Stimulated activated naive CD8-positive, alpha-beta T cell treated with anti-CD3 and anti-CD28 coated beads, Interleukin-15, amount 100 ng/mL, for 72 hours (primary cell): ENCODE data around the gene RB1.

Source experiments
- ATAC-seq: fragments of 150-1000 bp; cut with Tn5 transposase; 2 replicates; pipeline ENCODE4 v1.10.0; 2021; ENCODE audit warnings: mild to moderate bottlenecking, moderate library complexity
- DNase-seq, 2 donors: peaks; one replicate each; pipeline ENCODE4 v3.0.0; 2021 to 2022
- H3K27ac Mint-ChIP-seq, 2 donors: one replicate each; pipeline ENCODE4 v1.8.0; 2022; ENCODE audit warnings: mild to moderate bottlenecking in 2 of 2, mixed read lengths in 2 of 2, moderate library complexity in 2 of 2
- H3K27me3 Mint-ChIP-seq: one replicate; pipeline ENCODE4 v1.8.0; 2022; ENCODE audit warnings: mixed read lengths
- H3K4me1 Mint-ChIP-seq: one replicate; pipeline ENCODE4 v1.8.0; 2022; ENCODE audit warnings: mild to moderate bottlenecking, mixed read lengths
- H3K4me3 Mint-ChIP-seq, 2 donors: one replicate each; pipeline ENCODE4 v1.8.0; 2022; ENCODE audit warnings: mild to moderate bottlenecking in 2 of 2, mixed read lengths in 2 of 2, moderate library complexity in 1 of 2
- H3K9me3 Mint-ChIP-seq, 2 donors: one replicate each; pipeline ENCODE4 v1.8.0; 2022; ENCODE audit warnings: mixed read lengths in 2 of 2

The RB1 gene

GRCh38 chr13:48369988-48370387 is 66.4 kb downstream of the RB1 start:
- DNase-seq (no peak), ATAC-seq (no peak)
- Mint-ChIP-seq H3K27me3 (no peaks in the 10 kb centered on the region), H3K27ac (no peak overlapping the region), H3K4me1 (no peaks in the 10 kb centered on the region), H3K4me3 (no peak overlapping the region), H3K9me3 (peaks cover 0 to 5% of the 10 kb centered on the region in 2 donors)

- no peak overlapping the region for H3K27ac Mint-ChIP-seq
- no peaks in the 10 kb centered on the region for H3K27me3 Mint-ChIP-seq
- no peak for DNase-seq
- H3K4me1 Mint-ChIP-seq, result no peaks in the 10 kb centered on the region
- no peak overlapping the region for H3K4me3 Mint-ChIP-seq
- no peak for ATAC-seq
- peaks cover 0 to 5% of the 10 kb centered on the region in 2 donors for H3K9me3 Mint-ChIP-seq
Observed at GRCh38 chr13:48370815-48371214, 67.3 kb downstream of the RB1 start.

DNA sequence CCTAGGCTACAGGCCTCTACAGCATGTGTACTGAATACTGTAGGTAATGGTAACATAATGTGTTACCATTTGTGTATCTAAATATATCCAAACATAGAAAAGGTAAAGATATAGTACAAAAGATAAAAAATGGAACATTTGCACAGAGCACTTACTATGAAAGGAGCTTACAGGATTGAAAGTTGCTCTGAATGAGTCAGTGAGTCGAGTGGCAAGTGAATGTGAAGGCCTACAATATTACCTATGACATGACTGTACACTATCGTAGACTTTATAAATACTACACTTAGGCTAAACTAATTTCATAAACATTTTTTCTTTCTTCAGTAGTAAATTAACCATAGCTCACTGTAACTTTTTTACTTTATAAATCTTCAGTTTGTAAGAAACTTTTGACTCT is 74.3 kb downstream of the RB1 start:
- Mint-ChIP-seq H3K27me3 (no peaks in the 10 kb centered on the region), H3K9me3 (peaks cover 0 to 5% of the 10 kb centered on the region in 2 donors), H3K27ac (no peak overlapping the region), H3K4me3 (no peak overlapping the region), H3K4me1 (no peaks in the 10 kb centered on the region)
- ATAC-seq, result no peak
- DNase-seq, result no peak

DNA sequence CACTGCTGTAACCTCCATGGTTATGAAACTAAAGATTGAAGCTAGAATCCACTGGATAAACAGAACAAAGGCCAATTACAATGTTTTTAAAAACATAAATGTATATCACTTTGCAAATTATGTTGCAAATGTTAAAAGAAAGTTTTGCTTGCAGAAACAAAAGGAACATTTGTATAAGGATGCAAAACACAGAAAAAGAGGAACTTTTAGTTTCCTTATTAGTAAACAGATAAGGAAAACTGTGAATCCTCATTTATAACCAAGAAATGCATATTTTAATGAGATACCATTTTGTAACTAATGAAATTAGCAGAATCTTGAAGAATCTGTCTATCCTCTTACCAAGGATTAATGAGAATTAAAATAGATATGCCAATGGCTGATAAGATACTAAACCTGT is 77.0 kb downstream of the RB1 start:
- Mint-ChIP-seq H3K9me3 (no peaks in the 10 kb centered on the region), H3K4me1 (no peaks in the 10 kb centered on the region), H3K27ac (no peak overlapping the region), H3K4me3 (no peak overlapping the region), H3K27me3 (no peaks in the 10 kb centered on the region)
- no peak for DNase-seq
- no peak for ATAC-seq

- Mint-ChIP-seq H3K4me1 (no peaks in the 10 kb centered on the region), H3K27ac (no peak overlapping the region), H3K9me3 (no peaks in the 10 kb centered on the region), H3K4me3 (no peak overlapping the region), H3K27me3 (no peaks in the 10 kb centered on the region)
- DNase-seq, result no peak
- no peak for ATAC-seq
Observed at GRCh38 chr13:48383384-48383783, 79.8 kb downstream of the RB1 start.

DNA sequence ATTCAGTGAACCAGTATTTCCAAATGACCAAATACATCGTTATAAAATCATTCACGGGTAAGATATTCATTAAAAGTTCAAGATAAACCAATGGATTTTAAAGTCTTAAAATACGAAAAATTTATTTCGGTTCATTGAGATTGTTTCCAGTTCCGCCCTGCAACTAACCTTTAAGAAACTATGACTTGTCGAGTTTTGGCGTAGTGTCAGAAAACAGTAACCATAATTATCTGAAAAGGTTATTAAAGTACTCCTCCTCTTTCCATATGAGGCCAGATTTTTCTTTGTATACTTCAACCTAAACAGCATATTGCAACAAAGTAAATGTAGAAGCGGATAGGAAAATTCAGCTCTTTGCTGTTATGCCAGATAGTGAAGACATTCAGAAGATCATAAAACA is 83.3 kb downstream of the RB1 start:
- DNase-seq (no peak), ATAC-seq (no peak)
- Mint-ChIP-seq H3K27ac (no peak overlapping the region), H3K9me3 (peaks cover 6 to 8% of the 10 kb centered on the region in 2 donors), H3K27me3 (no peaks in the 10 kb centered on the region), H3K4me1 (peaks cover 10% of the 10 kb centered on the region), H3K4me3 (no peak overlapping the region)

DNA sequence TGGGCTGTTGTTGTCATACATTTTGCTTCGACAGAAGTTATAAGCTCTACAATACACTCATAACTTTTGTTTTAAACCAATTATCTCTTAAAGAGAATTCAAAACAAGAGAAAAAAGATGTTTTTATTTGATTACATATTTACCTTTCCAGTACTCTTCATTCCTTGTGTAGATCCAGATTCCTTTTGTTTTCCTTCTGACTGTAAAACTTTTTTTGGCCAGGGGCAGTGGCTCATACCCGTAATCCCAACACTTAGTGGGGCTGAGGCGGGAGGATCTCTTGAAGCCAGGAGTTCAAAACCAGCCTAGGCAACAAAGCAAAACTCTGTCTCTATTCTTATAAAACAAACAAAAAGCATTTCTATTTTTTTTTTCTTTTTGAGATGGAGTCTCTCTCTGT is 87.7 kb downstream of the RB1 start:
- H3K27ac Mint-ChIP-seq, result no peak overlapping the region
- ATAC-seq, result no peak
- peaks cover 27 to 30% of the 10 kb centered on the region in 2 donors for H3K9me3 Mint-ChIP-seq
- DNase-seq, result no peak
- H3K4me1 Mint-ChIP-seq, result peaks cover 10% of the 10 kb centered on the region
- no peaks in the 10 kb centered on the region for H3K27me3 Mint-ChIP-seq
- no peak overlapping the region for H3K4me3 Mint-ChIP-seq

DNA sequence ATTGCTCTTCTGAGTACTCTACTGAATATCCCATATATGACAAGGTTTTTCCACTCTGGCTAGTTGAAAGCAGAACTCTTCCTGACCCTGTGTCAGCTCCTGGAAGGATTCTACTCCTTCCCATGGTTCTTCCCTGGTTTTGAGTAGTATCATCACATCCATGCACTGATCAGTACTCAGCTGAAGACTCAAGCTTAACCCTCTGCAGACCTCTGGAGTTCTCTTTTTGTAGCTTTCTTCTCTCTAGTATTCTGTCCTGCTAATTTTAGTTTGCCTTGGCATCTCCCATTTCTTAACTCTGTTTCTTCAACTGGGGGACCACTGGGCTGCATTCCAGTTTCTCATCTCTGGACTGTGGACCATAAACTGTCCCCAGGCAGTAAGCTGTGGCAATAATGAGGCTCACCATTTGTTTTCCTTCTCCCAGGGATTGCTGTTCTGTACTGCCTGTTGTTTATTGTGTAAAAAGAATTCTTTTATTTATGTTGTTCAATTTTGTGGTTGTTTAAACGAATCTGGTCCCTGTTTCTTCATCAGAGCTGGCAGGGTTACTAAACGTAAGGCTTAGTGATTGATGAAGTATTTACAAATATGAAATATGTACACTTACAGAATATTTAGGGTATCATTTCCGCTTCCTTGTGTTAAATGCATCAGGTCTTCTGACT is 89.6 kb downstream of the RB1 start:
- no peak for ATAC-seq
- H3K4me3 Mint-ChIP-seq, result no peak overlapping the region
- no peak for DNase-seq
- H3K27me3 Mint-ChIP-seq, result no peaks in the 10 kb centered on the region
- no peak overlapping the region for H3K27ac Mint-ChIP-seq
- peaks cover 10% of the 10 kb centered on the region for H3K4me1 Mint-ChIP-seq
- peaks cover 27 to 36% of the 10 kb centered on the region in 2 donors for H3K9me3 Mint-ChIP-seq

DNA sequence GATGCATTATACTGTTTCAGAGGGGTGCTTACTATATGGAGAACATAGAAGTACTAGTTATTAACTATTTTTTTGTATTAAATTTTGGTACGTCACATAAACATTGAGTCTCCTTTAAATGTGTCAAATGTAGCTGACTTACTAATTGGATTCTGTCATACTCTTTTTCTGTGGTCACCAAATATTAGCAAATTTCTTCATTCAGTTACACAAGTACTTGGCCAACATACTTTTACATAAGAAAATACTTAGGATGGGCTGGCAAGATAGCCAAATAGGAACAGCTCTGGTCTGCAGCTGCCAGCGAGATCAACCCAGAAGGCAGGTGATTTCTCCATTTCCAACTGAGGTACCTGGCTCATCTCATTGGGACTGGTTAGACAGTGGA is 90.1 kb downstream of the RB1 start:
- H3K9me3 Mint-ChIP-seq, result peaks cover 27 to 36% of the 10 kb centered on the region in 2 donors
- DNase-seq (no peak), ATAC-seq (no peak)
- H3K4me1 Mint-ChIP-seq, result peaks cover 10% of the 10 kb centered on the region
- H3K27ac Mint-ChIP-seq, result no peak overlapping the region
- H3K4me3 Mint-ChIP-seq, result no peak overlapping the region
- H3K27me3 Mint-ChIP-seq, result no peaks in the 10 kb centered on the region

DNA sequence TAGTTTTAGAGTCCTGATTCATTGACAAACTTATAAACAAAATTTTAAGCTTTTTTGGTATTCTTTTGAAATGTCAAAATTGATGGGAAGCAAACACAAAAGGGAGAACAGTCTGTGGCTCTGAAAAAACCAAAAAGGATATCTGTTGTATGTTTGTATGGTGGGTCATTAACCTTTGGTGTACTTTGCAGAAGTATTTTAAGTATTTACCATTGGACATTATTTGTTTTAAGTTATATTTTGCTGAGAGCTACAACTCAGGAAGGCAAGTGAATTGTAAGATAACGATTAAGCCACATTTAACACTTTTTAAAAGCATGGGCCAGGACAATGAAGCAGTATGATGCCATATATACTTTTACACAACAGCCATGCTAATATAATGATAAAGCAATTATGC is 94.2 kb downstream of the RB1 start:
- DNase-seq (no peak), ATAC-seq (no peak)
- Mint-ChIP-seq H3K27me3 (no peaks in the 10 kb centered on the region), H3K27ac (no peak overlapping the region), H3K9me3 (peaks cover 22% of the 10 kb centered on the region in 2 donors), H3K4me1 (peaks cover 31% of the 10 kb centered on the region), H3K4me3 (no peak overlapping the region)

DNA sequence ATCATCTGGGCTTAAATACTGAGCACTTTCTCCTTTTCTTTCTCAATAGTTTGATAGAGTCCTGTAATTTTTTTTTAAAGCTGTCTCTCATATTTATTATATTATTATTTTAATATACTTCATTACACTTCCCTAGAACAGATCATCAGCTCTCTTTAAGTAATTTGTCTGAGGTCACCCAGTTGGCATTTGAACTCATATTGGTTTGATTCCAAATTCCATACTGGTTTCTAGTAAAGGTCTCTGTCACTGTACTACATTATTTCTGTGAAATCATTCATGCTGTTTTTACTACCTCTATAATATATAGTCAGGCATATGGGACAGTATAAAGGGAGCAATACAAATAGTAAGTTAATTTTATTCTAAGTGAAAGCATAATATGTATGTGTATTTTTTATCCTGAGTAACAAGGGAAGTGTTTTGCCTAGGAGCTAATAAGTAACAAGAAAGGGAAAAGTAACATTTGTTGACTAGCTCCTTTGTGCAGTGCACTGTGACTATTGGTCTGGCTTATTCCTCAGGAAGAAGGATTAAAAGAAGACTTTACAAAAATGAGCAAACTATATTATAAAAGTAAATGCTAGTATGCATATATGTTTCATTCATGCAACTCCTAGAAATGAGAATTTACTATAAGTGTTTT is 95.0 kb downstream of the RB1 start:
- peaks cover 15 to 17% of the 10 kb centered on the region in 2 donors for H3K9me3 Mint-ChIP-seq

GRCh38 chr13:48400090-48400694 is 96.6 kb downstream of the RB1 start:
- no peak overlapping the region for H3K4me3 Mint-ChIP-seq
- DNase-seq, result no peak
- peaks cover 9 to 16% of the 10 kb centered on the region in 2 donors for H3K9me3 Mint-ChIP-seq
- no peak overlapping the region for H3K27ac Mint-ChIP-seq
- H3K4me1 Mint-ChIP-seq, result peaks cover 48% of the 10 kb centered on the region
- no peaks in the 10 kb centered on the region for H3K27me3 Mint-ChIP-seq
- no peak for ATAC-seq

More for the DNA sequence above, 95.0 kb downstream of the RB1 start:
- no peak overlapping the region for H3K4me3 Mint-ChIP-seq
- peaks cover 39% of the 10 kb centered on the region for H3K4me1 Mint-ChIP-seq
- ATAC-seq (no peak), DNase-seq (no peak)
- no peaks in the 10 kb centered on the region for H3K27me3 Mint-ChIP-seq
- no peak overlapping the region for H3K27ac Mint-ChIP-seq

- ATAC-seq (peak; percentile 33), DNase-seq (no peak)
- Mint-ChIP-seq H3K27ac (no peak overlapping the region), H3K27me3 (no peaks in the 10 kb centered on the region), H3K9me3 (peaks cover 2 to 9% of the 10 kb centered on the region in 2 donors), H3K4me1 (peaks cover 54% of the 10 kb centered on the region), H3K4me3 (peak overlapping the region; percentile 10 to 42)
Observed at GRCh38 chr13:48400850-48401291, 97.3 kb downstream of the RB1 start.

- H3K4me3 Mint-ChIP-seq, result no peak overlapping the region
- peaks cover 0 to 3% of the 10 kb centered on the region in 2 donors for H3K9me3 Mint-ChIP-seq
- H3K27ac Mint-ChIP-seq, result no peak overlapping the region
- no peaks in the 10 kb centered on the region for H3K27me3 Mint-ChIP-seq
- DNase-seq (no peak), ATAC-seq (no peak)
- H3K4me1 Mint-ChIP-seq, result peaks cover 57% of the 10 kb centered on the region
Observed at GRCh38 chr13:48401480-48401879, 97.9 kb downstream of the RB1 start.

GRCh38 chr13:48402325-48402932 is 98.9 kb downstream of the RB1 start:
- peaks cover 57% of the 10 kb centered on the region for H3K4me1 Mint-ChIP-seq
- DNase-seq (peak in 1 of 2 donors; percentile 26), ATAC-seq (peak; percentile 62)
- no peaks in the 10 kb centered on the region for H3K9me3 Mint-ChIP-seq
- H3K4me3 Mint-ChIP-seq, result peak overlapping the region in 1 of 2 donors; percentile 14
- H3K27ac Mint-ChIP-seq, result no peak overlapping the region
- H3K27me3 Mint-ChIP-seq, result no peaks in the 10 kb centered on the region

GRCh38 chr13:48403151-48403631 is 99.6 kb downstream of the RB1 start:
- Mint-ChIP-seq H3K4me1 (peaks cover 59% of the 10 kb centered on the region), H3K27ac (peak overlapping the region; percentile 13 to 53), H3K4me3 (peak overlapping the region; percentile 42 to 56), H3K27me3 (no peaks in the 10 kb centered on the region), H3K9me3 (no peaks in the 10 kb centered on the region)
- ATAC-seq (peak; percentile 98), DNase-seq (peak in 1 of 2 donors; percentile 44)
